Astrocyte (in vitro differentiated cells and primary cell): ENCODE measurements around the gene SDK1.

ENCODE experiments used
- EZH2 ChIP-seq: IDR thresholded peaks from 2 replicates; pipeline ENCODE4 v1.6.1; 2012; ENCODE audit warnings: mild to moderate bottlenecking, low read length, inconsistent platforms; ENCODE audit not compliant: insufficient read depth
- TF ChIP-seq, protein P1 (sequence below): IDR thresholded peaks from 2 replicates; pipeline ENCODE4 v1.5.1; 2011; ENCODE audit warnings: low read depth, mild to moderate bottlenecking, inconsistent platforms, low read length, moderate library complexity; ENCODE audit not compliant: insufficient read depth

- no peak for TF ChIP-seq EZH2
- TF ChIP-seq, protein P1, sequence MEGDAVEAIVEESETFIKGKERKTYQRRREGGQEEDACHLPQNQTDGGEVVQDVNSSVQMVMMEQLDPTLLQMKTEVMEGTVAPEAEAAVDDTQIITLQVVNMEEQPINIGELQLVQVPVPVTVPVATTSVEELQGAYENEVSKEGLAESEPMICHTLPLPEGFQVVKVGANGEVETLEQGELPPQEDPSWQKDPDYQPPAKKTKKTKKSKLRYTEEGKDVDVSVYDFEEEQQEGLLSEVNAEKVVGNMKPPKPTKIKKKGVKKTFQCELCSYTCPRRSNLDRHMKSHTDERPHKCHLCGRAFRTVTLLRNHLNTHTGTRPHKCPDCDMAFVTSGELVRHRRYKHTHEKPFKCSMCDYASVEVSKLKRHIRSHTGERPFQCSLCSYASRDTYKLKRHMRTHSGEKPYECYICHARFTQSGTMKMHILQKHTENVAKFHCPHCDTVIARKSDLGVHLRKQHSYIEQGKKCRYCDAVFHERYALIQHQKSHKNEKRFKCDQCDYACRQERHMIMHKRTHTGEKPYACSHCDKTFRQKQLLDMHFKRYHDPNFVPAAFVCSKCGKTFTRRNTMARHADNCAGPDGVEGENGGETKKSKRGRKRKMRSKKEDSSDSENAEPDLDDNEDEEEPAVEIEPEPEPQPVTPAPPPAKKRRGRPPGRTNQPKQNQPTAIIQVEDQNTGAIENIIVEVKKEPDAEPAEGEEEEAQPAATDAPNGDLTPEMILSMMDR, result no peak
These were observed 306.8 kb downstream of the SDK1 start for GRCh38 chr7:3607847-3608246.
